HG02970 (cell line): Measurements from ENCODE around the gene SMAD4.
"Not testable (repeated sequence)": the region's sequence is repeated elsewhere in the genome, so short reads cannot be mapped to it uniquely, and the experiment has no call there.

ENCODE experiments used
- ATAC-seq: cut with Tn5 transposase; IDR thresholded peaks from one replicate; pipeline ENCODE4 v1.9.1; 2021; ENCODE audit warnings: mild to moderate bottlenecking, moderate library complexity, moderate number of reproducible peaks; ENCODE audit not compliant: unreplicated experiment, low FRiP score

Gene SMAD4

DNA sequence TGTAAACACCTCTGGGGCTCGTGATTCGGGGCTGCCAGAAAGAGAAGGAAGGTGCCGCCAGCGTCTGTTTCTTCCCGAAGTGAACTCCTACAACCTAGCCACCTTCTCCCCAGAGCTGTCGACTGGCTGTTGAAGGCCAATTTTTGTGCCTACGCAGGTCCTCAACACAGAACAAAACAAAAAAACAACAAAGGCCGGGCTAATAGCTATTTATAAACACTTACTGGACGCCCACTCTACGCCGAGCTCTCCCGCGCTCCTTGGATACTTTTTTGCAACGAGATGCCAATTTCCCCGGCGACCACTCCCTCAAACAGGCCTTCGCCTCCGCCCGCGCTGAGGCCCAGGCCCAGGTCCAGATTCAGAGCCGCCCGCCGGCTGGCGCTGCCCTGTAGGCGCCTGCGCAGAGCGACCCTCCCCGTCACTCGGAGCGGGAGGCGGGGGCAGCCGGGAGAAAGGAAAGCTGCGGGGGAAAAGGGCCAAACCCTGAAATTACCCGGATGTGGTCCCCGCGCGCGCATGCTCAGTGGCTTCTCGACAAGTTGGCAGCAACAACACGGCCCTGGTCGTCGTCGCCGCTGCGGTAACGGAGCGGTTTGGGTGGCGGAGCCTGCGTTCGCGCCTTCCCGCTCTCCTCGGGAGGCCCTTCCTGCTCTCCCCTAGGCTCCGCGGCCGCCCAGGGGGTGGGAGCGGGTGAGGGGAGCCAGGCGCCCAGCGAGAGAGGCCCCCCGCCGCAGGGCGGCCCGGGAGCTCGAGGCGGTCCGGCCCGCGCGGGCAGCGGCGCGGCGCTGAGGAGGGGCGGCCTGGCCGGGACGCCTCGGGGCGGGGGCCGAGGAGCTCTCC lies at the start of gene SMAD4:
SMAD4 (plus strand) TSS at position 520 of the 843 bp plus-strand sequence. CDS start 16,834 bp downstream, outside the sequence.
- peak; percentile 80 for ATAC-seq

DNA sequence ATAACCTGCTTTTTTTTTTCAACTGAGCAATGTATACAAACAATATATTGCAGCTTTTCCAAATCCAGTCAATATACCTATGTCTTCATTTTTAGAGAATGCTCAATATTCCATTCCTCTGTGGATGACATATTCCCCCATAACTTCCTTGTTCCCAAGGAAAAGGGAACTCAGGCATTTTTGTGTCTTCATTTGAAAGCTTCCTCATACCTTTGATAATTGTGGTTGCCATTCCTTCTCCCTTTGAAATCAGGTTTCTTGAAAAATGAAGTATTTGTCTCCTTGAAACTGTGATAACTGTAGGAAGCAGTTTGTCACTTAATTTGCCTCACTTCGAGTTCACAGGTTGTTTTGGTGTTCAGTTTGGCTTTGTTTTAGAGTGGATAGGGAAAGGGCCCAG lies 48.6 kb upstream of the SMAD4 start:
- ATAC-seq, result no peak

DNA sequence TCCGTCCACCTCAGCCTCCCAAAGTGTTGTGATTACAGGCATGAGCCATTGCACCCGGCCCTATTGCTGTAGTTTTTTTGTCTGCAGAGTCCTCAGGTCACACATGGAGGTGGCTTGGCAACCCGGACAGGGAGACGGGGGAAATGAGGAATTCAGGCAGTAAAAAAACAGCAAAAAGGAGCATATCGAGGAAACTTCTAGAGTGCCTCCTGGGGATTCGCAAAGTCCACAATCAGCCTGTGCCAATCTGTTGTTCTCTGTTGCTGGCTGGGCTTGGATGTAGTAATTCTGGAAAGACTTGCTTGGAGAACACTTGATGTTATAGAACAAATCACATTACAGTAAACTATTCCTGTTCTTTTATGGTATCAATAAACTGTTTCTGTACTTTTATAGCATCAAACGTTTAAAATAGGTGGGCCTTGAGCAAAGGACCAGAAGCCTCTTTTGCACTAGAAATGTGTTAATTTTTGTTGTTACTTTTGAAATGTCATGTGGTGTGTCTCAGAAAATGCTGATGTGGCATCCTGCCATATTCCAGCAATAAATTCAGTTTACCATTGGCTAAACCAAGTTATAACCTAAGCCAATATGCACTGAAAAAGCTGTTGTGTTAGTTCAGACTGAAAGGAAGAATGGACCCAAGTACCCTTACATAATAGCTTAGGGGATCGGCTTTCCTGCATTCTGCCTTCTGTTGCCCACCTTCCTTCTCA lies 47.8 kb upstream of the SMAD4 start:
- ATAC-seq, result no peak

DNA sequence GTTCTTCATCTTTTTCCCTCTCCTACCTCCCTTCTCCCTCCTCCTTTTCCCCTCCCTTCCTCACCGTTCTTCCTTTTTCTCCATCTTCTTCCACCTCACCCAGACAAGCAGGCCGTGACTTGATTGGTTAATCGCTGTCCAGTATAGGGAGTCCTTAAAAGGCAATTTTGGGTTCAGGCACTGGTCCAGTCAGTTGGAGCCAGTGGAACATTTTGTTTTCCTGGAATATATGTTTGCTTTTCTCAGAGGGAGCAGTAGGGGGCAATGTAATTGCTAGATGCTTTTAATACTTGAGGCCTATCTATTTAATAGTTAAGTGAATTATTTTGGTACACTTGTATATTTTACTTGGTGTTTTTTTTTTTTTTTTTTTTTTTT lies 47.2 kb upstream of the SMAD4 start:
- no peak for ATAC-seq

DNA sequence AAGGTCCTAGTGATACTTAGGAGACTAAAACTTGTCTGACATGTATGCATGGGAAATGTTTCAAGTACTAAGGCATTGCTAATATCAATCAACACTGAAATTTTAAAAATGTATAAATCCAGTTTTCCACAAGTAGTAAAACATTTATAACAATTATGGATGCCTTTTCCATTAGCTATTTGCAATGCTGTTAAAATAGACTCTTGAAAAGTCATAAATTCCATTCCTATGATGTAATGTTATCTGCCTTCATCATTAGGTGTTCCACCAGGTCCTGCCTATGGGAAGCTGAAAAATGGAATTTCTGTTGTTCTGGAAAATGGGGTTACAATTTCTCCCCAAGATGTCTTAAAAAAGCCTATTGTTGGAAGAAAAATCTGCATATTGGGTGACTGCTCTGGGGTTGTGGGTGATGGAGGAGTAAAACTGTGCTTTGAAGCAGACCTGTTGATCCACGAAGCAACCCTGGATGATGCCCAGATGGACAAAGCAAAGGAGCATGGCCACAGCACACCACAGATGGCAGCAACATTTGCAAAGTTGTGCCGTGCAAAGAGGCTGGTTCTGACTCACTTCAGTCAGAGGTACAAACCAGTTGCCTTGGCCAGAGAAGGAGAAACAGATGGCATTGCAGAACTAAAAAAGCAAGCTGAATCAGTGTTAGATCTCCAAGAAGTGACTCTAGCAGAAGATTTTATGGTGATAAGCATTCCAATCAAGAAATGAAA lies 43.5 kb upstream of the SMAD4 start:
- no peak for ATAC-seq

DNA sequence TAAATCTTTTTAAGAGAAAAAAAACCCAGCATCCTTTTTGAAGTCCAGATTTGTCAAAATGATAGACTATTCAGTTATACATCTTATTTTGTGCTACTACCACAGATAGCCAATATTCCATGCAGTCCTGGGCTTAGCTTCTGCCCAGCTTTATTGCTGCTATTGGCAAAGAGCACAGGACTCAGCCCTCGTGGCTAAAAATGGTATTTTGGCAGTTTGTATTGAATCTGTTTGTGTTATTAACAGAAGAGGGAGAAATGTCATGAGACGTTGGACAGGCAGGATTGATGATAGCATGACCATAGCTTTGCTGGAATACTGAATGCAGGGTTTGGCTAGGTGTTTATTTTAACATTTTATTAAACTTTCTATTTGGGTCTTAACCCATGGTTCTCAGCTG lies 42.8 kb upstream of the SMAD4 start:
- no peak for ATAC-seq

DNA sequence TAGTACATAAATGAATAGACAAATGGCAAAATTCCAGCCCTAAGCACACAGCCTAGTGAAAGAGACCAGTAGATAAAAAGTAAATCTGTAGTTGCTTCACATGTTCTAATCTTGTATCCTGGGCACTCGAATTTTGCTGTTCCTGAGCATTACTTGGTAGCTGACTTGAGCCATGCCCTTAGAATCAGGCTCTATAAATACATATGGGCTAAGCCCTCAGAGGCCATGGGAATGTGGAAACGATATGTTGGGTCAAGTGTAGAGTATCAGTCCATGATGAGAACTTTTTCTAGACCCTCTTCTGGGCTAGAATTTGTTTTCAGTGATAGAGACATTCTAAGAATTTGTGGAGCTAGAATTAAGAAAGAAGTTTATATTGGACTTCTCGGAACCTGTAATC lies 40.3 kb upstream of the SMAD4 start:
- ATAC-seq, result no peak

DNA sequence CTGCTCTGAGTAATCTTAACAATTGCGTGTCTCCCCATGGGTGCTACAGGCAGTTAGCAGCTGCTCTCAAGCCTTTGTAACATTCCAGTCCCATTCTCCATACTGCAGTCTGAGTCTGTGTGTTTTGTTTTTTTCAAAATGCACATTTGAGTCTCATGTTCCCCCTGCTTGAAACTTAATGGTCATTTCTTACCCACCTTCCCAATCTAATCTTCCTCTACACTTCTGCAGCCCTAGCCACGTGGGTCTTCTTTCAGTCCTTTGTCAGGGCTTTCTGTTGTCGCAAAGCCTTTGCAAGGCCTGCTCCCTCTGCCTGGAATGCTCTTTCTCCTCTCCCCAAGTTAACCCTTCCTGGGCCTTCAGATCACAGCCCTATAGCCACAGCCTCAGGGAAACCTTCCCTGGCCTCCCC lies 37.7 kb upstream of the SMAD4 start:
- ATAC-seq, result no peak

DNA sequence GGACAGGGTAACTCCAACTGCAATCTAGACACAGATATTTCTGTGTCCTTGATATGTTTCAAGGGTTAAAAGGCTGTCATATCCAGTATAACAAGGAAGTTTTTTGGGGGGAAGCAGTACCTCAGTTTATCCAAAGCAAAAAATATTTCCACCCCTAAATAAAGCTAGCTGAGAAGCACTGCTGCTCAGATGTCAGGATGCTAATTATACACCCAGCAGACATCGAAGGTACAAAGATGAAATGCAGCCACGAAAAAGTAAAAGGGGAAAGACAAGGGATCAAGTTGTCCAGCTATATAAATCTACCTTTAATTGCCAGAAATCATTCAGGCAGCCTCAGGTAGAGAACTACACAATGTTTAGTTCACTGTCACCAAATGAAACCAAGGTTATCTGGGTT lies 36.0 kb upstream of the SMAD4 start:
- ATAC-seq, result no peak

DNA sequence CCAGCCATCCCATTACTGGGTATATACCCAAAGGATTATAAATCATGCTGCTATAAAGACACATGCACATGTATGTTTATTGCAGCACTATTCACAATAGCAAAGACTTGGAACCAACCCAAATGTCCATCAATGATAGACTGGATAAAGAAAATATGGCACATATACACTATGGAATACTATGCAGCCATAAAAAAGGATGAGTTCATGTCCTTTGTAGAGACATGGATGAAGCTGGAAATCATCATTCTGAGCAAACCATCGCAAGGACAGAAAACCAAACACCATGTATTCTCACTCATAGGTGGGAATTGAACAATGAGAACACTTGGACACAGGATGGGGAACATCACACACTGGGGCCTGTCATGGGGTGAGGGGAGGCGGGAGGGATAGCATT lies 26.8 kb upstream of the SMAD4 start:
- not testable (repeated sequence) for ATAC-seq

DNA sequence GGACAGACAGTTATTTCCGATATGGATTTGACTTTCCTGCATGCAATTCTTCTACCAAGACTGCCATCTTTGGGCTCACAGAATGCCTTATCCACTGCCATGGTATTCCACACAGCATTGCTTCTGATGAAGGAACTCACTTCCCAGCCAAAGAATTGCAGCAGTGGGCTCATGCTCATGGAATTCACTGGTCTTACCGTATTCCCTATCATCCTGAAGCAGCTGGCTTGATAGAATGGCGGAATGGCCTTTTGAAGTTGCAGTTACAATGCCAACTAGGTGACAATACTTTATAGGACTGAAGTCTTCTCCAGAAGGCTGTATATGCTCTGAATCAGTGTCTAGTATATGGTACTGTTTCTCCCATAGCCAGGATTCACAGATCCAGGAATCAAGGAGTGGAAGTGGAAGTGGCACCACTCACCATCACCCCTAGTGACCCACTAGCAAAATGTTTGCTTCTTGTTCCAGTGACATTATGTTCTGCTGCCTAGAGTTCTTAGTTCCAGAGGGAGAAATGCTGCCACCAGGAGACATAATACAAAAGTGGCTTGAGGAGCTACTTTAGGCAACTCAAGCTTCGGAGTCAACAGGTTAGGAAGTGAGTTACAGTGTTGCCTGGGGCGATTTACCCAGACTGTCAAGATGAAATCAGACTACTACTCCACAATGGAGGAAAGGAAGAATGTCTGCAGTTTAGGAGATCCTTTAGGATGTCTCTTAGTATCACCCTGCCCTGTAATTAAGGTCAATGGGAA lies 23.8 kb upstream of the SMAD4 start:
- ATAC-seq, result no peak

DNA sequence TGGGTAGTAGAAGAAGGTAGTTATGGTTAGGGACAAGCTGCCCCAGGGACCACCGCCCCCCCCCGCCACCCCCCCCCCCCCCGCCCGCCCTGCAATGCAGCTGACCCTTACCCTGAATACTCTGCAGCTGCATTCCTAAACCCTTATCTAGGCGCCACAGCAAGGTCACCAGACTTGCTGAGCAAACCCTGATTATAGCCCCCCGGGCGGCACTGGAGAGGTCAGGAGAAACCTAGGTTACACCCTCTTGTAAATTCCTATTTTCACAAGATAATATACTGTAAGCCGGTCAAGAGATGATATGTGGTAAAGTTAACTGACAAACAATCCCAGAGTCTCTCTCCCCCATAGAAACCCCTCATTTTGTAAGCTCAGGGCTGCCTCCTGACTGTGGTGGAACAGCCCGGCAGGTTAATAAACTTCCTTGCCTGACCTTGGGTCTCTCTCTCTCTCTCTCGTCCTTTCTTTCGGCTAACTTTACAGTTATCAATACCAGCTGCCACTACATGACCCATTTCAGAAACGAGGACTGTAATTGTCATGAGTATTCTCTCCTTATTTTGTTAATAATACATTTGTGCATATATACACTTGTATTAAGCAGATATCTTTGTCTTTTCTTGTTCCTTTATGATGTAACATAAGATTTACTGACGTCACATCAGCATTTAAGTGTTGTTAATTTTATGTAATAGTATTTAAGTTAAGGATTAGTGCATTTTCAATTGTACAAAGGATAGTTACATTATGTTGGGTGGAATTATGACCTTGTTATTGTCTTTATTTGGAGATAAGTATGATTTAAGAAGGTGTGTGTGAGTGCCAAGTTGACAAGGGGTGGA lies 22.8 kb upstream of the SMAD4 start:
- ATAC-seq, result no peak

DNA sequence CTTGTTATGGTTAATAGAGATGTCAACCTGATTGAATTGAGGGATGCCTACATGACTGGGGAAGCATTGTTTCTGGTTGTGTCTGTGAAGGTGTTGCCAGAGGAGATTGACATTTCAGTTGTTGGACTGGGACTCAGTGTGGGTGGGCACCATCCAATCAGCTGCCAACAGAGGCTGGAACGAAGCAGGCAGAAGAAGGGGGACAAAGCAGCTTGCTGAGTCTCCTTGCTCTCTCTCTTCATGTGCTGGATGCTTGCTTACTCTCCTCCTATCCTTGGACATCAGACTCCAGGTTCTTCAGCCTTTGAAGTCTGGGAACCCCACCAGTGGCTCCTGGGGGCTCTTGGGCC lies 22.2 kb upstream of the SMAD4 start:
- no peak for ATAC-seq

DNA sequence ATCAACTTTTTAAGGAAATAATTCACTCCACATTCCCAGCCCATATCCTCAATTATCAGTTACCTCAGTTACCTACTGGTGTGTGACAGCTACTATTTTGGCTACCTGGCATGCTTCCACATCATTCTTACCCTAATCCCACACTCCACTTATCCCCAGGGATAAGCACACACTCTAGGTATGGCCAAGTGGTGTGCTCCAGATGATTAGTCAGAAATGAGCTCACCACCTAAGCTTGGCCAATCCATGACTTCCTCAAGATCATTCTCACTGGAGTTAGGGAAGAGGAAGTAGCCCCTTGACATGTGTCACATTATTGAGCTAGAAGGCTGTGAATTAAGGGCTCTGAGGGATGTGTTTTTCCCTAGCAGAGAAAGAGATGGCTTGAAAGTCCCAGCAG lies 20.9 kb upstream of the SMAD4 start:
- no peak for ATAC-seq

DNA sequence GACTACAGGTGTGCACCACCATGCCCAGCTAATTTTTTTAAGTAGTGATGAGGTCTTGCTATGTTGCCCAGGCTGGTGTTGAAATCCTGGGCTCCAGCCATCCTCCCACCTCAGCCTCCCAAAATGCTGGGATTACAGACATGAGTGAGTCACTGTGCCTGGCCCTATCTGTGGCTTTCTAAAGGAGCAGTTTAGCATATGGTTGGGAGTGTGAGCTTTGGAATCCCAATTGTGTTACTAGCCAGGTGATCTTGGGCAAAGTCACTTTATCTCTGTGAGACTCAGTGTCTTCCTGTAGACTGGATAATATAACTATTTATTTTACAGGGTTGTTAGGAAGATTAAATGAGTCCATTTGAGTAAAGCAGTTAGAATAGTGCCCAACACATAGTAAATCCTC lies 19.8 kb upstream of the SMAD4 start:
- ATAC-seq, result no peak

DNA sequence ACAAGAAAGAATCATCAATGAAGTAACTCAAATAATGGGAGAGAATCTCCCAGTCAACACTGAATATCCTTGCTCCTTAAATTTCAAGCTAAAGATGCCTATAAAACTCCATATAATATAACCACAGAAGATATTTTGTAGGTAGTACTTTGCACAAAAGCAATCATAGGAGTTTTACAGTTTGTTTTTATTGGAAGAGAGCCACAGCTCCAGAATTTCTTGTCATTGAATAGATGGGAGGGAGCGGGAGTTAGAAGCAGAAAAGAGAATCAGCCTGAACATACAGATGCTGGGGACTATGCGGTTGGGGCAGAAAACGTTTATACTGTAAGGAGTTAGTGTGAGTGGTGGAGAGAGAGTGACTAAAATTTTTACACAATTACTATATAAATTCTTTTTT lies 18.3 kb upstream of the SMAD4 start:
- no peak for ATAC-seq

DNA sequence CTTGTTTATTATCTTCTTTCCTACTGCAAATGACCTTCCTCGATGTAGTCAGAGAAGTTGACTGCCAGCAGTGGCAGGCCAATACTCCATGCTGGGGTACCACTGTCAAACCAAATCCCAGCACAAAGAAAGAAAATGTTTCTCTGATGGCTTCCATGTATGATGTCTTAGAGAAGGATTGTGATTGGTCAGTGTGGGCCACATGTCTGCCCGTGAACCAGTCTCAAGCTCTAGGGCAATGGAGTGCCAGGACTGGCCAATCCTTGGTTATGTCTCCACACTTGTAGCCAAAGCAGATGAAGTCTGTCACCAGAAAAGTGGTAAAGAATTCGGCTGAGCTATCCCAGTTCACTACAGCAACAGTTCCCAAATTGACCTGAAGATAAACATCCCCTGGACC lies 17.6 kb upstream of the SMAD4 start:
- no peak for ATAC-seq

DNA sequence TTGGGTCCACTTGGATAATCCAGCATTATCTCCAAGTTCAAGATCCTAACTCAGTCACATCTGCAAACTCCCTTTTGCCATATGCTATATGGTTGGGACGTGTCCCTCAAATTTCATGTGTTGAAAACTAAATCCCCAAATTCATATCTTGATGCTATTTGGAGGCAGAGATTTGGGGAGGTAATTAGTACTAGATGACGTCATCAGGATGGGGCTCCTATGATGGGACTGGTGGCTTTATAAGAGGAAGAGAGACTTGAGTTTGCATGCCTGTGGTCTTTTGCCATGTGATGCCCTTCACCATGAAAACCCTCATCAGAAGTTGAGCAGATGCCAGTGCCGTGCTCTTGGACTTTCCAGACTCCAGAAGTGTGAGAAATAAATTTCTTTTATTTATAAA lies 16.8 kb upstream of the SMAD4 start:
- ATAC-seq, result no peak

DNA sequence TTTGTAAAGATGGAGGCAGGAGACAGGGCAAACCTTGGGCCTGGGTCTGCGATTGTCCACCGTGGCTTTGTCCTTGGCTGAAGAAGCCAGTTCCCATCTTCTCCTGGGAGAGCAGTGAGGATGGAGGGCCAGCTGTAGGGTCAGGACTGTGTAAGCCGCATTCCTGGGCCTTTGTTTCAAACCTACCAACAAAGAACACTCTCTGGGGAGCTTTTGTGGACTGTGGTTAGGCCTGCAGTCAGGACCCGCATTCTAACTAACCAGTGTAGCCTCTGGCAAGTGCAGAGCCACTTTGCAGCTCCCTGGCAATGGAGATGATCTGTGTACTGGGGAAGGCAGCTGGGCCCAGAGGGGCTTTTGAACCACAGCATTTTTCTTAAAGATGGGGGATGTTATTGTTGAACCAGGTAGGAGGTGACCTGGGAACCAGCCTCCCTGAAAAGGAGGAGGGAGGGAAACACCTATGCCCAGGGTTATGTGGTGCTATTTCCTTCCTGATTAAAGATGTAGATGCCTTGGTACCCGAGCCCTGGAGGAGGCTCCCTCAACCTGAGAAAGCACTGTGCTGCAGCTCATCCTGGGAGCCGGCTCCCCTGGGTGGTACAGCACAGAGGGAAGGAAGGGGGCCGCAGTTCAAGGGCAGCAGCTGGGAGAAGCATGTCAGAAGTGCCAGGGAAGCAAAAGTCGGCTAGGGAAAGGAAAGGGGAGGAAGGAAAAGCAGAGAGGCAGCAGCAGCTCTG lies 12.7 kb upstream of the SMAD4 start:
- no peak for ATAC-seq
